Hepatocyte (in vitro differentiated cells): ENCODE measurements around the gene THPO.

Experiments used
- EZH2 ChIP-seq: fragments of 200-600 bp; sonication (generic); IDR thresholded peaks from 2 replicates; pipeline ENCODE4 v1.6.1; 2016; ENCODE audit warnings: antibody characterized with exemption, mild to moderate bottlenecking, borderline replicate concordance
- EZH2phosphoT487 ChIP-seq: fragments of 200-600 bp; sonication (generic); IDR thresholded peaks from one replicate; pipeline ENCODE4 v1.6.1; 2018; ENCODE audit warnings: antibody characterized with exemption, mild to moderate bottlenecking, low read depth, moderate library complexity; ENCODE audit not compliant: unreplicated experiment, severe bottlenecking
- TF ChIP-seq, protein P1 (sequence below): fragments of 200-600 bp; sonication (generic); IDR thresholded peaks from 2 replicates; pipeline ENCODE4 v1.5.1; 2016; ENCODE audit warnings: antibody characterized with exemption, mild to moderate bottlenecking; ENCODE audit not compliant: poor library complexity

GRCh38 chr3:184372911-184373310 is 5.1 kb downstream of the THPO start:
- TF ChIP-seq, protein P1, sequence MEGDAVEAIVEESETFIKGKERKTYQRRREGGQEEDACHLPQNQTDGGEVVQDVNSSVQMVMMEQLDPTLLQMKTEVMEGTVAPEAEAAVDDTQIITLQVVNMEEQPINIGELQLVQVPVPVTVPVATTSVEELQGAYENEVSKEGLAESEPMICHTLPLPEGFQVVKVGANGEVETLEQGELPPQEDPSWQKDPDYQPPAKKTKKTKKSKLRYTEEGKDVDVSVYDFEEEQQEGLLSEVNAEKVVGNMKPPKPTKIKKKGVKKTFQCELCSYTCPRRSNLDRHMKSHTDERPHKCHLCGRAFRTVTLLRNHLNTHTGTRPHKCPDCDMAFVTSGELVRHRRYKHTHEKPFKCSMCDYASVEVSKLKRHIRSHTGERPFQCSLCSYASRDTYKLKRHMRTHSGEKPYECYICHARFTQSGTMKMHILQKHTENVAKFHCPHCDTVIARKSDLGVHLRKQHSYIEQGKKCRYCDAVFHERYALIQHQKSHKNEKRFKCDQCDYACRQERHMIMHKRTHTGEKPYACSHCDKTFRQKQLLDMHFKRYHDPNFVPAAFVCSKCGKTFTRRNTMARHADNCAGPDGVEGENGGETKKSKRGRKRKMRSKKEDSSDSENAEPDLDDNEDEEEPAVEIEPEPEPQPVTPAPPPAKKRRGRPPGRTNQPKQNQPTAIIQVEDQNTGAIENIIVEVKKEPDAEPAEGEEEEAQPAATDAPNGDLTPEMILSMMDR = no peak
- TF ChIP-seq EZH2 (no peak), EZH2phosphoT487 (no peak)
